ENCODE data around the gene RBM18.

- no peak for TF ChIP-seq CTCF (IDR thresholded peaks at IDR 0.05)
- TF ChIP-seq POLR2A (IDR thresholded peaks at IDR 0.05): no peak
- TF ChIP-seq EP300 (IDR thresholded peaks at IDR 0.05): no peak
These were observed 16.7 kb upstream of the RBM18 start for GRCh38 chr9:122281368-122281767.
